T-cell (primary cell): Measurements from ENCODE around the gene PUM1. TPM values are rescaled to one million over a fixed set of nuclear protein-coding genes. Genes with fewer than 3 reads are reported as not detected.
"Not testable (repeated sequence)": the region's sequence is repeated elsewhere in the genome, so short reads cannot be mapped to it uniquely, and the experiment has no call there.

Experiments
- ATAC-seq, 4 experiments: fragments of 200-7000 bp in 3 of 4; fragments of 150-1000 bp in 1 of 4; cut with Tn5 transposase; replicated peaks in 1 of 4; 1 replicate in 3 of 4; 2 replicates in 1 of 4; pipeline ENCODE4 v1.10.0; 2021; ENCODE audit warnings: moderate library complexity in 3 of 4, mild to moderate bottlenecking in 2 of 4, moderate number of reproducible peaks in 1 of 4
- CTCF ChIA-PET, 2 donors: fragments of 300-600 bp; sonication (Branson Sonifier 250); formaldehyde crosslinking; loops; one replicate each; lab custom pipeline; 2022; ENCODE audit warnings: antibody characterized with exemption in 2 of 2; lab: Charles Lee
- POLR2A ChIA-PET, 2 donors: fragments of 300-600 bp; sonication (Branson Sonifier 250); formaldehyde crosslinking; loops; one replicate each; lab custom pipeline; 2022; ENCODE audit warnings: antibody characterized with exemption in 2 of 2; lab: Charles Lee
- DNase-seq, 35 experiments: peaks; one replicate each; pipeline versions ENCODE4 v3.0.0 to v3.0.0-alpha.2; 2013 to 2023
- H3K27ac ChIP-seq: one replicate; pipeline ENCODE4 v1.5.1; 2013; ENCODE audit warnings: low read length
- H3K27me3 ChIP-seq, 2 experiments: replicated peaks in 1 of 2; 1 replicate in 1 of 2; 2 replicates in 1 of 2; pipeline versions ENCODE4 v1.6.1 to v1.7.0; 2013; ENCODE audit warnings: low read length in 1 of 2, mixed read lengths in 1 of 2; ENCODE audit not compliant: control insufficient read depth in 2 of 2, insufficient read depth in 2 of 2; ENCODE audit errors: extremely low read depth in 1 of 2
- H3K36me3 ChIP-seq, 2 donors: 1 replicate in 1 of 2; 2 replicates in 1 of 2; pipeline versions ENCODE4 v1.6.1 to v1.7.0; 2013; ENCODE audit warnings: low read length in 1 of 2; ENCODE audit not compliant: control insufficient read depth in 2 of 2, insufficient read depth in 1 of 2; ENCODE audit errors: extremely low read depth in 1 of 2
- H3K4me1 ChIP-seq, 2 experiments: 1 replicate in 1 of 2; 2 replicates in 1 of 2; pipeline versions ENCODE4 v1.6.1 to v1.7.0; 2013; ENCODE audit warnings: low read length in 2 of 2, mixed read lengths in 1 of 2; ENCODE audit not compliant: insufficient read depth in 2 of 2, control insufficient read depth in 1 of 2; ENCODE audit errors: extremely low read depth in 1 of 2
- H3K4me3 ChIP-seq, 2 donors: 1 replicate in 1 of 2; 2 replicates in 1 of 2; pipeline versions ENCODE4 v1.5.1 to v1.7.0; 2013; ENCODE audit warnings: mild to moderate bottlenecking in 2 of 2, low read length in 1 of 2, moderate library complexity in 1 of 2; ENCODE audit not compliant: control insufficient read depth in 1 of 2; ENCODE audit errors: extremely low read depth in 1 of 2
- H3K9me3 ChIP-seq: 2 replicates; pipeline ENCODE4 v1.7.0; 2013
- H3K27ac Mint-ChIP-seq, 2 donors: one replicate each; pipeline ENCODE4 v1.8.0; 2020 to 2021; ENCODE audit warnings: mild to moderate bottlenecking in 2 of 2, mixed read lengths in 2 of 2
- H3K27me3 Mint-ChIP-seq, 2 donors: one replicate each; pipeline ENCODE4 v1.8.0; 2021 to 2022; ENCODE audit warnings: mixed read lengths in 2 of 2
- H3K36me3 Mint-ChIP-seq: one replicate; pipeline ENCODE4 v1.8.0; 2021; ENCODE audit warnings: mixed read lengths
- H3K4me1 Mint-ChIP-seq, 3 donors: one replicate each; pipeline ENCODE4 v1.8.0; 2020 to 2022; ENCODE audit warnings: mixed read lengths in 3 of 3, mild to moderate bottlenecking in 1 of 3
- H3K4me3 Mint-ChIP-seq, 3 donors: one replicate each; pipeline ENCODE4 v1.8.0; 2020 to 2022; ENCODE audit warnings: mild to moderate bottlenecking in 3 of 3, mixed read lengths in 3 of 3, moderate library complexity in 3 of 3
- H3K9me3 Mint-ChIP-seq, 3 donors: one replicate each; pipeline ENCODE4 v1.8.0; 2020 to 2022; ENCODE audit warnings: mixed read lengths in 3 of 3
- WGBS: methylation state at CpG from one replicate; pipeline ENCODE4 v1.1.5; 2013; ENCODE audit warnings: missing lambda C conversion rate; ENCODE audit not compliant: insufficient coverage; 5-methylcytosine and 5-hydroxymethylcytosine counted together
- total RNA-seq, 35 experiments: library from RNA in 6 of 35; stranded (reverse) in 6 of 35; fragments of 120-200 nt in 1 of 35; gene quantifications; one replicate each; pipeline versions ENCODE4 v1.2.1 to v1.2.4 and lab custom pipeline; 2013 to 2026

PUM1 gene
- total RNA-seq, 5 donors from 2014 or later (not counting 1 experiment from before 2014, with no cell fraction given) = 146 to 229 (median 154) TPM

- H3K27ac ChIP-seq, H3K27me3 ChIP-seq, CTCF ChIA-PET, ATAC-seq, DNase-seq, H3K4me1 ChIP-seq, H3K9me3 Mint-ChIP-seq, H3K4me3 ChIP-seq, H3K9me3 ChIP-seq, H3K27me3 Mint-ChIP-seq, H3K27ac Mint-ChIP-seq, H3K4me3 Mint-ChIP-seq, POLR2A ChIA-PET: not testable (repeated sequence)
- peaks cover 0 to 50% of the 10 kb centered on the region in 2 donors for H3K36me3 ChIP-seq
- Mint-ChIP-seq H3K4me1 (peaks cover 33 to 42% (median 37%) of the 10 kb centered on the region in 3 donors), H3K36me3 (peaks cover 44% of the 10 kb centered on the region)
- 100% methylated on average over 1 of the region's 4 CpGs for WGBS
These were observed 93.2 kb downstream of the PUM1 start for GRCh38 chr1:30972349-30972748.

DNA sequence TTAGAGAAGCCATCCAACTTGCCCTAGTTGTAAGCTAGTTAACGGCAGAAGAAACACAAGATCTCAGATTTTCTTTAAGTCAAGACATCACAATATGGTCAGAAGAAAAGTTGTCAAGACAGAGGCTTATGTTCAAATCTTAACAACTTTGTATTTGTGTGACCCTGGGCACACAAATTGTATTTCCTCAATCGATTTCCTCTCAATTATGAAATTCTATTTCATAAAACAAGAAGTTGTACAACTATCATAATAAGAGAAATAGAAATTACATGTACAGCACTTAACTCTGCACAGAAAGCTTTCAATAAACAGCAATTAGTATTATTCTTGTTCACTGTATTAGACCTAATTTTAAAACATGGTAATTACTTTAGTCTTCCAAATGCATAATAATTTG lies 94.0 kb downstream of the PUM1 start:
- no CpG with 5 or more reads among the region's 2 CpGs for WGBS
- Histone ChIP-seq H3K4me1 (no peaks in the 10 kb centered on the region), H3K27me3 (no peaks in the 10 kb centered on the region), H3K36me3 (peaks cover 0 to 58% of the 10 kb centered on the region in 2 donors), H3K27ac (no peak overlapping the region), H3K9me3 (no peaks in the 10 kb centered on the region), H3K4me3 (no peak overlapping the region)
- Mint-ChIP-seq H3K36me3 (peaks cover 45% of the 10 kb centered on the region), H3K4me1 (peaks cover 28 to 33% (median 30%) of the 10 kb centered on the region in 3 donors), H3K4me3 (no peak overlapping the region), H3K27me3 (no peaks in the 10 kb centered on the region), H3K9me3 (no peaks in the 10 kb centered on the region), H3K27ac (peak overlapping the region in 1 of 2 donors; percentile 22)
- CTCF ChIA-PET = no interaction called here
- DNase-seq (no peak), ATAC-seq (no peak)
- POLR2A ChIA-PET = no interaction called here

DNA sequence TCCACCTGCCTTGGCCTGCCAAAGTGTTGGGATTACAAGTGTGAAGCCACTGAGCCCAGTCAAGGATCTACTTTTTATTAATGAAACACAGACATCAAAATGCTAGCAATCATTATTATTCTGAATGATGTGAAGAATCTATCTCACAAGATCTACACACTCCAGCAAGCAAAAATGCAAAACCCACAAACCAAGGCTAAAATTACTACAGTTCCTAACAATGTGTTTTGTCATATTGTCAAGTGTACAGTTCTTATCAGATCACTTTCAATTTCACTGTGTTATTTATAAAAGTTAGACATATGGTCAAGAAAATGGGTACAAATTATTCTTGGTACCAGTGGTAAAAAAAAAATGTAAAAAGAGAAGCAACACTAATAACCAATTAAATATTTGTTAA lies 95.6 kb downstream of the PUM1 start:
- Histone ChIP-seq H3K36me3 (peaks cover 0 to 68% of the 10 kb centered on the region in 2 donors), H3K4me3 (no peak overlapping the region), H3K27ac (no peak overlapping the region), H3K27me3 (no peaks in the 10 kb centered on the region), H3K9me3 (no peaks in the 10 kb centered on the region), H3K4me1 (no peaks in the 10 kb centered on the region)
- Mint-ChIP-seq H3K36me3 (peaks cover 52% of the 10 kb centered on the region), H3K4me3 (no peak overlapping the region), H3K27me3 (no peaks in the 10 kb centered on the region), H3K27ac (peak overlapping the region in 1 of 2 donors; percentile 31), H3K4me1 (peaks cover 22 to 29% (median 27%) of the 10 kb centered on the region in 3 donors), H3K9me3 (no peaks in the 10 kb centered on the region)
- ATAC-seq (no peak), DNase-seq (no peak)
- ChIA-PET POLR2A (no interaction called here), CTCF (no interaction called here)

DNA sequence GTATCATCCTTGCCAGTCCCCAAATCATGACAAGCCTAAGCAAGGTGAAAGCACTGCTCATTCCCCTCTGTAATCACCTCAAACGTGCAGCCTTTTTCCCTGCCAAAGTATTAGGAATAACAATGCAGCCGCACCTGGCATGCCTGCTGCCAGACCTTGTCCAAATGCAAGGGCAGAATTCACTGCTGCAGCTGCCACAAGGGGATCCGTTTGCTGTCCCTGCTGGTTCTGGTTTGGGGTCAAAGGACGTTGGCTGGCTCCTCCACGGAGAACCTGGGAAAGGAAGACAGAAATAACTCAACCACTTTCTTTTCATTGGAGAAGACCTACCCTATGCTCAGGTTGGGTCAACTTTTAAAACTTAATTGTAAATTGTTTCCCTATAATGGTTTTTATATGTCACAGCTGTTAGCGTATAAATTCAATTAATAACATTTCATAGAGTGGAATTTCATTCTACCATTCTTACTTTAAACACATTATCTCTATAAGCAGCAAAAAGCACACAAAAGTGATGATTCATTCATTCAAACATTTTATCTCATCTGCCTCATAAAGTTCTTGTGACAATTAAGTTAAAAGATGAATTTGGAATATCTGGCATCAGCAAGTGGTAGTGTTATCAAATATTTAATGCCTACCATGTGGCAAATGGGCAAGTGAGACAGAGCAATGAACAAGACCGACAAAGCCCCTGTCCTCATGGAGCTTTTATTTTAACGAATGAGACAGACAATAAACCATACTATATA lies 97.1 kb downstream of the PUM1 start:
- POLR2A ChIA-PET = interaction anchor here in 1 of 2 donors (0.6 kb wide), 1 partner anchor 12 kb away, joined by 3 read pairs; no protein-coding TSS in a partner anchor
- Mint-ChIP-seq H3K36me3 (peaks cover 58% of the 10 kb centered on the region), H3K27me3 (no peaks in the 10 kb centered on the region), H3K4me1 (peaks cover 22 to 36% (median 28%) of the 10 kb centered on the region in 3 donors), H3K9me3 (no peaks in the 10 kb centered on the region), H3K27ac (no peak overlapping the region), H3K4me3 (no peak overlapping the region)
- Histone ChIP-seq H3K4me1 (no peaks in the 10 kb centered on the region), H3K27me3 (no peaks in the 10 kb centered on the region), H3K36me3 (peaks cover 0 to 69% of the 10 kb centered on the region in 2 donors), H3K9me3 (no peaks in the 10 kb centered on the region), H3K4me3 (no peak overlapping the region), H3K27ac (no peak overlapping the region)
- CTCF ChIA-PET = no interaction called here
- WGBS = 86% methylated on average over 1 of the region's 8 CpGs
- DNase-seq (no peak), ATAC-seq (no peak)

DNA sequence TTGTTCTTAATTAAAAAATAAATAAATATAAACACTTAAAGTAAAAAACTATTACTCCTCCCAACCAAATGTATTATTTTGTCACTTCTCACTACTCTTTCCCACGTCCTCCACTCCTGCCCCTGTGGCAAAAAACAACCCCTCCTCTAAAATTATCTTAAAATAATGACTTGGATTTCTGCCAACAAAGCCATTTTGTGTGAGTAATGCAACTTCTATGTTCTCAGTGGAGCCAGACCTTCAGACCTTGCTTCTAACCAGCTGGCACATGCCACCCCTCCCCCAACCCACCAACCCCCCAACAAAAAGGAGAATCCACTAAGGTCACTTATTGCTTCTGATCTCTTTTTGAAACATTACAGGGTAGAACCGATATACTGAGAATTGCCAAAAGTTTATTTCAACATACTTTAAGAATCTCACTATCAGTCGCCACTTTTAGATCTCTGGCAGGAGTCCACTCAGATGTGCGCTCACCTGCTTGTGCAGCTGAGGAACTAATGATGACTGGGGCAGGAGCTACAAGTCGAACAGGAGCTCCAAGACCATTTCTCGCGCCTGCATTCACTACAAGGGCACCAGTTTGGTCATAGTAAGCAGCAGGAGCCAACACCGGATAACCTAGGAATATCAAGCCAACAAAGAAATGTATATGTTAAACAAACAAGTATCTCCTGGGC lies 98.7 kb downstream of the PUM1 start:
- ATAC-seq (no peak), DNase-seq (no peak)
- Histone ChIP-seq H3K36me3 (peaks cover 5 to 79% of the 10 kb centered on the region in 2 donors), H3K4me1 (no peaks in the 10 kb centered on the region), H3K9me3 (no peaks in the 10 kb centered on the region), H3K4me3 (no peak overlapping the region), H3K27me3 (no peaks in the 10 kb centered on the region), H3K27ac (no peak overlapping the region)
- ChIA-PET CTCF (interaction anchor here in 1 of 2 donors (0.7 kb wide), 1 partner anchor 14 kb away, joined by 3 read pairs; no protein-coding TSS in a partner anchor), POLR2A (no interaction called here)
- Mint-ChIP-seq H3K27ac (no peak overlapping the region), H3K4me1 (peaks cover 26 to 33% (median 29%) of the 10 kb centered on the region in 3 donors), H3K4me3 (no peak overlapping the region), H3K36me3 (peaks cover 68% of the 10 kb centered on the region), H3K9me3 (no peaks in the 10 kb centered on the region), H3K27me3 (no peaks in the 10 kb centered on the region)
- WGBS = 100% methylated on average over 4 of the region's 8 CpGs

- Histone ChIP-seq H3K4me3 (no peak overlapping the region), H3K27me3 (no peaks in the 10 kb centered on the region), H3K36me3 (peaks cover 5 to 78% of the 10 kb centered on the region in 2 donors), H3K9me3 (no peaks in the 10 kb centered on the region), H3K4me1 (no peaks in the 10 kb centered on the region), H3K27ac (no peak overlapping the region)
- ATAC-seq (no peak), DNase-seq (no peak)
- ChIA-PET CTCF (no interaction called here), POLR2A (no interaction called here)
- WGBS = 94% methylated on average over 6 of the region's 8 CpGs
- Mint-ChIP-seq H3K27me3 (no peaks in the 10 kb centered on the region), H3K27ac (peak overlapping the region in 1 of 2 donors; percentile 9), H3K9me3 (no peaks in the 10 kb centered on the region), H3K36me3 (peaks cover 68% of the 10 kb centered on the region), H3K4me3 (no peak overlapping the region), H3K4me1 (peaks cover 22 to 27% (median 24%) of the 10 kb centered on the region in 3 donors)
These were observed 99.5 kb downstream of the PUM1 start for GRCh38 chr1:30965924-30966599.
